HCT116 (cell line): ENCODE data around the gene KLHL2.

Experiments
- CBX3 ChIP-seq: IDR thresholded peaks from 2 replicates; pipeline ENCODE4 v1.6.1; 2012; ENCODE audit warnings: low read depth
- EGR1 ChIP-seq: IDR thresholded peaks from 2 replicates; pipeline ENCODE4 v1.6.1; 2012; ENCODE audit warnings: low read depth
- ELF1 ChIP-seq: IDR thresholded peaks from 2 replicates; pipeline ENCODE4 v1.6.1; 2012; ENCODE audit warnings: low read depth, borderline replicate concordance
- JUND ChIP-seq: IDR thresholded peaks from 2 replicates; pipeline ENCODE4 v1.6.1; 2012
- POLR2A ChIP-seq: IDR thresholded peaks from 2 replicates; pipeline ENCODE4 v1.7.0; 2011; ENCODE audit warnings: borderline replicate concordance; ENCODE audit not compliant: insufficient read depth, insufficient read length; ENCODE audit errors: extremely low read depth
- POLR2AphosphoS5 ChIP-seq: IDR thresholded peaks from 2 replicates; pipeline ENCODE4 v1.6.1; 2011; ENCODE audit warnings: mild to moderate bottlenecking, low read depth, low read length, moderate library complexity
- RAD21 ChIP-seq: IDR thresholded peaks from 2 replicates; pipeline ENCODE4 v1.6.1; 2012; ENCODE audit warnings: low read depth, mild to moderate bottlenecking
- SIN3A ChIP-seq: IDR thresholded peaks from 2 replicates; pipeline ENCODE4 v1.6.1; 2012; ENCODE audit warnings: low read depth
- ZNF274 ChIP-seq: fragments of 200-500 bp; sonication (Bioruptor generic); IDR thresholded peaks from 2 replicates; pipeline ENCODE4 v1.6.1; 2014; ENCODE audit warnings: mild to moderate bottlenecking, low read depth, low read length, inconsistent platforms
- TF ChIP-seq, protein P1 (sequence below): IDR thresholded peaks from 2 replicates; pipeline ENCODE4 v1.6.1; 2012
- TF ChIP-seq, protein P2 (sequence below), 3 experiments: fragments of 200-600 bp in 1 of 3; sonication (generic) in 1 of 3; IDR thresholded peaks in 2 of 3; conservative IDR thresholded peaks in 1 of 3; 2 replicates each; pipeline ENCODE4 v1.5.1; 2012 to 2017; ENCODE audit warnings: low read depth in 2 of 3, low read length in 2 of 3, antibody characterized with exemption in 1 of 3, borderline replicate concordance in 1 of 3, control low read depth in 1 of 3, mild to moderate bottlenecking in 1 of 3, mixed read lengths in 1 of 3, mixed run types in 1 of 3, moderate library complexity in 1 of 3; ENCODE audit not compliant: insufficient read depth in 1 of 3
- TF ChIP-seq, protein P3 (sequence below): IDR thresholded peaks from 2 replicates; pipeline ENCODE4 v1.6.1; 2012; ENCODE audit warnings: low read depth
- TF ChIP-seq, protein P4 (sequence below): IDR thresholded peaks from 2 replicates; pipeline ENCODE4 v1.6.1; 2011; ENCODE audit warnings: mild to moderate bottlenecking, low read length, moderate library complexity; ENCODE audit not compliant: insufficient replicate concordance; ENCODE audit errors: extremely low read depth

DNA sequence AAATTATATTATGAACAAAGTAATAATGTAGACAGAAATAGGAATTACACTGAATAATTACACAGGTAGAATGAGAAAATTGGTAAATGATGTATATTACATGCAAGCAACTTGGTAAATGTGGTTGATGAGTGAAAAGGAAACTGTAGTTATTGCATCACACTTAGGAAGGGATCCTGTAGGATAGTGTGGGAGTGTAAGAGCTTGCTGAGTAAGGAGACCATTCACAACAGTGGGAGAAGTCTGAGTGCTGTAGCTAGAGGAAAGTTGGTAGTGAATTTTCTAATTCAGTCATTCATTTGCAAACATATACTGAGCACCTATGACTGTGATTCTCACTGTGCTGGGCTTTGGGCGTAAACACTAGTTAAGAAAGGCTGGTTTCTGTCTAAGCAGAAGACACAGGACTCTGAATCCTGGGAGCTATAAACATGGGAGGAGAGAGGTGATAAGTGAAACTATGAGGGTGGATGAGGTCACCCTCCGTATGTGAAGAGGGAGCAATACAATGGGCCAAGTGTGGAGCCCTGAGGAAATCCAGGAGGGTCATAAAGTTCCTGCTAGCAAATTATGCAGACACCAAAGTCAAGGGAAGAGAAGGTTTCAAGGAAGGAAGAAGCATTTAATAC, 157.2 kb downstream of the KLHL2 start:
- no peak for TF ChIP-seq ZNF274
- no peak for TF ChIP-seq ELF1
- TF ChIP-seq POLR2AphosphoS5, result no peak
- TF ChIP-seq, protein P1, sequence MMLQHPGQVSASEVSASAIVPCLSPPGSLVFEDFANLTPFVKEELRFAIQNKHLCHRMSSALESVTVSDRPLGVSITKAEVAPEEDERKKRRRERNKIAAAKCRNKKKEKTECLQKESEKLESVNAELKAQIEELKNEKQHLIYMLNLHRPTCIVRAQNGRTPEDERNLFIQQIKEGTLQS, result no peak
- TF ChIP-seq POLR2A, result no peak
- TF ChIP-seq, protein P2, sequence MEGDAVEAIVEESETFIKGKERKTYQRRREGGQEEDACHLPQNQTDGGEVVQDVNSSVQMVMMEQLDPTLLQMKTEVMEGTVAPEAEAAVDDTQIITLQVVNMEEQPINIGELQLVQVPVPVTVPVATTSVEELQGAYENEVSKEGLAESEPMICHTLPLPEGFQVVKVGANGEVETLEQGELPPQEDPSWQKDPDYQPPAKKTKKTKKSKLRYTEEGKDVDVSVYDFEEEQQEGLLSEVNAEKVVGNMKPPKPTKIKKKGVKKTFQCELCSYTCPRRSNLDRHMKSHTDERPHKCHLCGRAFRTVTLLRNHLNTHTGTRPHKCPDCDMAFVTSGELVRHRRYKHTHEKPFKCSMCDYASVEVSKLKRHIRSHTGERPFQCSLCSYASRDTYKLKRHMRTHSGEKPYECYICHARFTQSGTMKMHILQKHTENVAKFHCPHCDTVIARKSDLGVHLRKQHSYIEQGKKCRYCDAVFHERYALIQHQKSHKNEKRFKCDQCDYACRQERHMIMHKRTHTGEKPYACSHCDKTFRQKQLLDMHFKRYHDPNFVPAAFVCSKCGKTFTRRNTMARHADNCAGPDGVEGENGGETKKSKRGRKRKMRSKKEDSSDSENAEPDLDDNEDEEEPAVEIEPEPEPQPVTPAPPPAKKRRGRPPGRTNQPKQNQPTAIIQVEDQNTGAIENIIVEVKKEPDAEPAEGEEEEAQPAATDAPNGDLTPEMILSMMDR (IDR thresholded peaks at IDR 0.05 in 2 of 3, conservative IDR thresholded peaks at IDR 0.05 in 1 of 3; ENCODE audit: borderline replicate concordance in 1 of 3, insufficient read depth in 1 of 3, low read depth in 2 of 3, low read length in 2 of 3), result no peak
- TF ChIP-seq, protein P3, sequence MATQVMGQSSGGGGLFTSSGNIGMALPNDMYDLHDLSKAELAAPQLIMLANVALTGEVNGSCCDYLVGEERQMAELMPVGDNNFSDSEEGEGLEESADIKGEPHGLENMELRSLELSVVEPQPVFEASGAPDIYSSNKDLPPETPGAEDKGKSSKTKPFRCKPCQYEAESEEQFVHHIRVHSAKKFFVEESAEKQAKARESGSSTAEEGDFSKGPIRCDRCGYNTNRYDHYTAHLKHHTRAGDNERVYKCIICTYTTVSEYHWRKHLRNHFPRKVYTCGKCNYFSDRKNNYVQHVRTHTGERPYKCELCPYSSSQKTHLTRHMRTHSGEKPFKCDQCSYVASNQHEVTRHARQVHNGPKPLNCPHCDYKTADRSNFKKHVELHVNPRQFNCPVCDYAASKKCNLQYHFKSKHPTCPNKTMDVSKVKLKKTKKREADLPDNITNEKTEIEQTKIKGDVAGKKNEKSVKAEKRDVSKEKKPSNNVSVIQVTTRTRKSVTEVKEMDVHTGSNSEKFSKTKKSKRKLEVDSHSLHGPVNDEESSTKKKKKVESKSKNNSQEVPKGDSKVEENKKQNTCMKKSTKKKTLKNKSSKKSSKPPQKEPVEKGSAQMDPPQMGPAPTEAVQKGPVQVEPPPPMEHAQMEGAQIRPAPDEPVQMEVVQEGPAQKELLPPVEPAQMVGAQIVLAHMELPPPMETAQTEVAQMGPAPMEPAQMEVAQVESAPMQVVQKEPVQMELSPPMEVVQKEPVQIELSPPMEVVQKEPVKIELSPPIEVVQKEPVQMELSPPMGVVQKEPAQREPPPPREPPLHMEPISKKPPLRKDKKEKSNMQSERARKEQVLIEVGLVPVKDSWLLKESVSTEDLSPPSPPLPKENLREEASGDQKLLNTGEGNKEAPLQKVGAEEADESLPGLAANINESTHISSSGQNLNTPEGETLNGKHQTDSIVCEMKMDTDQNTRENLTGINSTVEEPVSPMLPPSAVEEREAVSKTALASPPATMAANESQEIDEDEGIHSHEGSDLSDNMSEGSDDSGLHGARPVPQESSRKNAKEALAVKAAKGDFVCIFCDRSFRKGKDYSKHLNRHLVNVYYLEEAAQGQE, result no peak
- TF ChIP-seq SIN3A, result no peak
- TF ChIP-seq JUND, result no peak
- no peak for TF ChIP-seq CBX3
- TF ChIP-seq, protein P4, sequence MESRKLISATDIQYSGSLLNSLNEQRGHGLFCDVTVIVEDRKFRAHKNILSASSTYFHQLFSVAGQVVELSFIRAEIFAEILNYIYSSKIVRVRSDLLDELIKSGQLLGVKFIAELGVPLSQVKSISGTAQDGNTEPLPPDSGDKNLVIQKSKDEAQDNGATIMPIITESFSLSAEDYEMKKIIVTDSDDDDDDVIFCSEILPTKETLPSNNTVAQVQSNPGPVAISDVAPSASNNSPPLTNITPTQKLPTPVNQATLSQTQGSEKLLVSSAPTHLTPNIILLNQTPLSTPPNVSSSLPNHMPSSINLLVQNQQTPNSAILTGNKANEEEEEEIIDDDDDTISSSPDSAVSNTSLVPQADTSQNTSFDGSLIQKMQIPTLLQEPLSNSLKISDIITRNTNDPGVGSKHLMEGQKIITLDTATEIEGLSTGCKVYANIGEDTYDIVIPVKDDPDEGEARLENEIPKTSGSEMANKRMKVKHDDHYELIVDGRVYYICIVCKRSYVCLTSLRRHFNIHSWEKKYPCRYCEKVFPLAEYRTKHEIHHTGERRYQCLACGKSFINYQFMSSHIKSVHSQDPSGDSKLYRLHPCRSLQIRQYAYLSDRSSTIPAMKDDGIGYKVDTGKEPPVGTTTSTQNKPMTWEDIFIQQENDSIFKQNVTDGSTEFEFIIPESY, result no peak
- TF ChIP-seq RAD21, result no peak
- TF ChIP-seq EGR1, result no peak
